ENCODE measurements around the gene CADPS.

The CADPS gene

DNA sequence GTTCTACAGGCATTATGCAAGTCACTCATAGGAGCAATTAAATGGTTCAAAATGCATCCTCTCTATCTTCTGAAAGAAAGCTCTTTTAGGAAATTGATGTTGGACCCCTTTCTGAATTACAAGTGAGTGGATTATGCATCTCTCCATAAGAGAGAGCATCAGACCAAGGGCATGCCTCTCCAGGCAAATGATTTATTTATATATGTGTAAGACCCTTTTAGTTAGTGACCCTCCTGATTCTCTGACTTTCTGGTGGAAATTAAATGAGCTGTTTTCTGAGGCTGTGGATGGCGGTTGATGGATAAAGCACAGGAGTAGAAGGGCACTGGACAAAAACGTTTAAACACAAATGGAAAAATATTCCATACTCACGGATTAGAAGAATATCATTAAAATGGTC is 62.6 kb downstream of the CADPS start:
- DNase-seq = no peak

DNA sequence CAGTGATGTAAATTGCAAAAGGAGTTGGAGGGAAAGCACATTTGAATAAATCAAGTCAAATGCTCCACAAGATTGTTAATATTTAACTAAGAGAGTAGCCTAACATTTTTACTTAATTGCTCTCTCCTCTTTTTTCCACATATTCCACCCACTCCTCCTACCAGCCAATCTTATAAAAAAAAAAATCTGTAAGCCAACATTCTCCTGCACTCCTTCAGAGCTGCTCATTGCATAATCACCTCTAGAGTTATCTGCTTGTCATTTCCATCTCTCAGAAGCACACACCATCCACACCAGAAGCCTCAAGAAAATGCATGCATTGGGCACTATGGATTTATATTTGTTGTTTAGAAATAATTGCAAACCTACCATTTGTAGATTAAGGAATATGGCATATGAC is 64.1 kb downstream of the CADPS start:
- DNase-seq = peak in 2 of 56 donors; percentile 1 to 3

GRCh38 chr3:62809369-62809768 is 65.8 kb downstream of the CADPS start:
- DNase-seq = no peak

GRCh38 chr3:62805580-62806277 is 69.5 kb downstream of the CADPS start:
- DNase-seq = no peak

DNA sequence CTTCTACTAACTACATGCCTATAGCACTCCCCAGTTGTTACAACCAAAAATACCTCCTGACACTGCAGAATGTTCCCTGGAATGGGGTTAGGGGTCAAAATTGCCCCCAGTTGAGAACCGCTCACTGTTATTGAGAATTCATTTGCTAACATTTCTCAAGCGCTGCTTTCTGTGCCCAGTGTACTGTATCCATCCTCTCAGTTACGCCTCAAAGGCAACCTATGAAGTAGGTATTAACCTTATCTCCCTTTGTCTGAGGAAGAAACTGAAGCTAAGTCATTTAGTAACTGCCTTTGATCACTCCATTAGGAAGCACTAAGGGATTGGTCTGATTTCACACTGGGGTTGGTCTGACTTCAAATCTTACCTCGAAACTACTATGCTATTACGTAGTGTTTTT is 70.1 kb downstream of the CADPS start:
- no peak for DNase-seq

DNA sequence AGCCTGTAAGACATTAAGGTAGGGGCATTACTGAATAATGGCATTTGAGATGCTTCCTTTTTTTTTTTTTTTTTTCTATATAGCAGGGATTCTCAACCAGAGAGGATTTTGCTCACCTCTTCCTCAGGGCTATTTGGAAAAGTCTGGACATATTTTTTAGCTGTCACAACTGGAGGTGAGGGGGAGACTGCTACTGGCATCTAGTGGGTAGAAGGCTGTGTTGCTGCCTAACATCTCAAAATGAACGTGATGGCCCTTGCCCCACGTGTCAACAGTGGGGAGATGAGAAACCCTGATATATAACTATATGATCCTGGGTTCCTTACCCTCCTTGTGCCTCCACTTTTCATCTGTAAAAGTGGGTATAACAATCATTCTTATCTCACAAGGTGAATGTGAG is 71.9 kb downstream of the CADPS start:
- no peak for DNase-seq

GRCh38 chr3:62798000-62798399 is 77.2 kb downstream of the CADPS start:
- DNase-seq = no peak

DNA sequence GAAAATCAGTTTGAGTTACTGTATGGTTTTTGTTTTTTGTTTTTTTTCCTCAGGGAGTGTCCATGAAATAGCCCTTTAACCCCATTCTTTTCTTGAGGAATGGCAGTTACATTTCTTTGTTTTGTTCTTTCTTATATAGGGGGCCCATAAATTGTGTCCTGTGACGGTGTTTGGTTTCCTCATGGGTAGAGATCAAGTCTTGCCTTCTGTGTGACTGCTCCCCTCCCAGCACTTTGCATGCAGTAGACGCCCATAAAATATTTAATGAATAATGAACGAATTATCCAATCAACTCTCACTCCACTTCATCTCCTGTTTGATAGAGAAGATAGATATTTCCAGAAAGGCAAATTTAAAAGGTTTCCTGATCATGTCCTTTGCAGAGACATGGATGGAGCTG is 78.1 kb downstream of the CADPS start:
- DNase-seq = no peak

- no peak for DNase-seq
These were observed 79.1 kb downstream of the CADPS start for GRCh38 chr3:62795978-62796657.

DNA sequence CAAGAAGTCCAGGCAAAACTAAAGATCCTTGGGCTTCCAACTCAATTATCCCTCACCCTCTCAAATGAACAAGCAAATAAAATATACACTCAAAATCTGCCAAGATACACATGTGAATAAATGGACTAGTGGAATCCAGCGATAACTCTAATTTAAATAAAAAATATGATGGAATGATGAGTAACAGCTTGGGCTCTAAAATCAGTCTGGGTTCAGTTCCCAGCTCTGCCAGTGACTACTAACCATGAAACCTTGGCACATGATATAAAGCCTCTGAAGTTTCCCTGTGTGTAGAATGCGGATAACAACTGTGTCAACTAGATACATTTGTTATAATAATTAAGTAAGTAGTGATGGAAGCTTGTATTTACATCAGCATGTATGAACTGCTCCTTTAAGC is 81.3 kb downstream of the CADPS start:
- no peak for DNase-seq

DNA sequence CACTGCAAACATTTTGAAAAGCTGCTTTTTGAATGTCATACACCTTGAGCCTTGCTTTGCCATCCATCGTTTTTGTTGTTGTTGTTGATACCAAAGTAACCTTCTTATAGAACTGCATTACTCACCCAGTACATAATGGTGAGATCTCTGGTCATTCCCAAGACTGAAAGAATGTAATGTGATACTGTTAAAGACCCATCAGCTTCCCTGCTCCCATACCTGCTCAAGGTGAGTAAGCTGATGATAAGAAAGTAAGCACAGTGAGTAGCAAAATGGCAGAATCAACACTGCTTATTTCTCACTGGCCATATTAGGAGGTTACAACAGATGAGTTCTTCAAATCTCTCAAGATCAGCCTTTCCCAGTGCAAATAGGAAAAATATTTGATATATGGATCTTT is 89.8 kb downstream of the CADPS start:
- DNase-seq = no peak

DNA sequence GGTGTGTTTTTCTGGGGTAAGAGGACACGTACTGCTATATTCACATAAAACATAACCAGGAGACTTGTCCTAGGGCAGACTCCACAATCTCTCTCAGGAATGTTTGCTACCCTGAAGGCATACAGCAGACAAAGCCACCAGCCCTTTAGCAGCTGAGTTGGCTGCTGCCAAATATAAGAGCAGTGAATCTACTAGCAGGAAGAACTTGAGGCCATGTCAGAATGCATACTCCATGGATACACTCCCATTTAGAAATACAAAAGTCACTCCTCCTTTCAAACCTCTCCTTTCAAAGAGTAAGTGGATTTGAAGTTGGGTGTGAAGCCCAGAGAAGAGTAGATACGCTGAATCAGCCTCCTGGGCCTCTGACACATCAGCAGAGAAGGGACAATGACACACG is 94.1 kb downstream of the CADPS start:
- DNase-seq = no peak

DNA sequence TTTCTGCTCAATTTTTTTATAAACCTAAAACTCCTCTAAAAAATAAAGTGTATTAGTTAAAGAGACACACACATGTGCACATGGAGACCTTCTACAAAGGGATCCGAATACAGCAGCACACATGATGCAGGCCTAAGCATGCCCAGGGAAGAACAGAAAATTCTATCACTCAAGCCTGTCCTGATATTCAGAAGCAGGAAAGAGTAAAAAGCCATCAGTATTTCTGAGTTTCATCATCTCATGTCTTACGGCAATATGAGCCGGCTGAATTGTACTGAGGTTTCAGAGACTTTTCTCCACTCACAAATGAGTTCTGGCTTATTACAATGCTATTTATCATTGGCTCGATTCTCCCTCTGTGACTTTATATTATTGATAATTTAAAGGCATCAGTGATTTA is 97.5 kb downstream of the CADPS start:
- DNase-seq = no peak

- no peak for DNase-seq
These were observed 98.1 kb downstream of the CADPS start for GRCh38 chr3:62777130-62777529.

GRCh38 chr3:62774221-62774620 is 101.0 kb downstream of the CADPS start:
- DNase-seq = no peak

DNA sequence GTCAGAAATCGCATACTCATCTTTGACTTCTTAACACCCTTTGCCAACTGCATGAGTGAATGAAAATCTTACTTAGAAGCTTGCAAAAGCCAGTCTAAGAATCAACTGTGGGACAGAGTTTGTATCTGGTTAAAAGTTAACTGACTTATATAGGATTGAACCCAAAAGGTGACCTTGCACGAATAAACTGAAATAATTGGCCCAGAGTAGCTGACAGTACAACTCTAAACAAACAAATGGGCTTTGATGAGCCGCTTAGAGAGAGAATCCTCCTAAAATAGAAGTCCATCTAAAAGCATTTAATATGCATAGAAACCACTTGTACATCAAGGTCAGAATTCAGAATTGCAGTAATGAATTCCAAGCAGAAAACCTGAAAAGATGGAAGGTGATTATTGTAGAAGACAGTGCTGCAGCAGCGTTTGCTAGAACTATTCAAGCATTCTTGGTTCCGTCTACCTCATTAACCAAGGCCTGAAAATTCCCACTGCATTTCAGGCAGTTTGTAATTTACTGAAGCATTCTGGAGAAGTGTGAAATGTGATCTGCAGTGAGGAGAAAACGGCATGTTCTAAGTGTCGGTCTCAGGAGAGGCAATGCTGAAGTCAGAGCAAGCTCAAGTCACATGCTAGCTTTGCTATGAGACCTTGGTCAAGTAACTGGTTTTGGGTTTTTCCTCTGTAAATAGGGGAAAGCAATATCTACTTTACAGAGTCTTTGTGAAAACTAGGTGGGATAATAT is 103.7 kb downstream of the CADPS start:
- DNase-seq = no peak

DNA sequence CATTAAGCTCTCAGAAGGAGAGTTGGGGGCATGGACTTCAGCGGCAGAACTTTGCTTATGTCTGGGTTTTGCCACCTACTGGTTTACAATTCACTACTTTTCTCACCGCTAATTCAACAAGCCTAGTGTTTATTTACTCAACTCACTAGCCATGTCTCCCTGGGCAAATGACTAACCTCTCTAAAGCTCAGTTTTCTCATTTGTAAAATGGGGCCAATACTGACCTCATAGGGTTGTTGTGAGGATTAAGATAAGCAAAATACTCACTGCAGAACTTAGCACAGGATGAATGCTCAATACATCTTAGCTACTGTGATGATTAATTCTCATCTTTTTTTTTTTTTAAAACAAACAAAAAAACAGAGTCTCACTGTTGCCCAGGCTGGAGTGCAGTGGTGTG is 106.3 kb downstream of the CADPS start:
- DNase-seq = no peak

GRCh38 chr3:62761711-62762110 is 113.5 kb downstream of the CADPS start:
- no peak for DNase-seq

DNA sequence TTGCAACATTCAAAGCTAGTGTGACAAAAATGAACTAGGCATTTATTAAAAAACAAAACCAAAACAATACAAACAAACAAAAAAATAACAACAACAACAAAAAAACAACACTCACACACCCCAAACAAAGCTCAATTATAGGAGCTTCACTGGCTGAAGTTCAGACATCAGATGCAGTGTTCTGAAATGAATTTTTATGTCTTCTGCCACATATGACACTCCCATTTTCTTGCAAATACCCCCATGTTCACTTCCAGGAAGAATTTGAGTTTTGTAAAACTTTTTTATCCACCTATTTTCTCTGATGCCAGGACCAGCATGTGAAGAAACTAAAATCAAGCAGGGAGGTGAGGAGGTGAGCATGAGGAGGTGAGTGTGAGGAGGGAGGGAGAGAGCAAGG is 113.9 kb downstream of the CADPS start:
- DNase-seq = no peak

GRCh38 chr3:62758296-62759066 is 116.7 kb downstream of the CADPS start:
- DNase-seq = no peak

- DNase-seq = no peak
These were observed 118.2 kb downstream of the CADPS start for GRCh38 chr3:62757045-62757444.

GRCh38 chr3:62755285-62755684 is 119.9 kb downstream of the CADPS start:
- no peak for DNase-seq
